Type B pancreatic cell (in vitro differentiated cells): ENCODE data around the gene PELI3. TPM values are rescaled to one million over a fixed set of nuclear protein-coding genes. Genes with fewer than 3 reads are reported as not detected.
A peak's percentile ranks its signal among the peaks of the same experiment; 100 is the strongest.

Experiments
- DNase-seq: peaks from one replicate; pipeline ENCODE4 v3.0.0; 2021; ENCODE audit warnings: mixed read lengths; ENCODE audit not compliant: unreplicated experiment; ENCODE audit errors: extremely low spot score
- H3K27ac Mint-ChIP-seq: 2 replicates; pipeline ENCODE4 v1.8.0; 2021; ENCODE audit warnings: mild to moderate bottlenecking, mixed read lengths
- H3K27me3 Mint-ChIP-seq: 2 replicates; pipeline ENCODE4 v1.8.0; 2021; ENCODE audit warnings: mixed read lengths
- H3K36me3 Mint-ChIP-seq: 2 replicates; pipeline ENCODE4 v1.8.0; 2021; ENCODE audit warnings: mixed read lengths
- H3K4me1 Mint-ChIP-seq: one replicate; pipeline ENCODE4 v1.8.0; 2021; ENCODE audit warnings: mixed read lengths; ENCODE audit not compliant: unreplicated experiment
- H3K4me3 Mint-ChIP-seq: 2 replicates; pipeline ENCODE4 v1.8.0; 2021; ENCODE audit warnings: mild to moderate bottlenecking, mixed read lengths
- H3K9me3 Mint-ChIP-seq: 2 replicates; pipeline ENCODE4 v1.8.0; 2021; ENCODE audit warnings: mixed read lengths
- total RNA-seq: library from RNA; stranded (reverse); gene quantifications from 2 replicates; pipeline ENCODE4 v1.2.1, GENCODE V29; 2021; ENCODE audit warnings: low replicate concordance
- TF ChIP-seq, protein P1 (sequence below): fragments of 200-600 bp; sonication (generic); conservative IDR thresholded peaks from 2 replicates; pipeline ENCODE4 v1.5.0; 2021; ENCODE audit warnings: antibody characterized with exemption, mild to moderate bottlenecking

The PELI3 gene
- total RNA-seq, 1 donor from 2014 or later, result 17.9 TPM

- Mint-ChIP-seq H3K9me3 (no peaks in the 10 kb centered on the region), H3K27ac (peak overlapping the region; percentile 63), H3K4me1 (peaks cover 15% of the 10 kb centered on the region), H3K36me3 (no peaks in the 10 kb centered on the region), H3K4me3 (peak overlapping the region; percentile 91), H3K27me3 (peaks cover 4% of the 10 kb centered on the region)
- DNase-seq, result no peak
- TF ChIP-seq, protein P1, sequence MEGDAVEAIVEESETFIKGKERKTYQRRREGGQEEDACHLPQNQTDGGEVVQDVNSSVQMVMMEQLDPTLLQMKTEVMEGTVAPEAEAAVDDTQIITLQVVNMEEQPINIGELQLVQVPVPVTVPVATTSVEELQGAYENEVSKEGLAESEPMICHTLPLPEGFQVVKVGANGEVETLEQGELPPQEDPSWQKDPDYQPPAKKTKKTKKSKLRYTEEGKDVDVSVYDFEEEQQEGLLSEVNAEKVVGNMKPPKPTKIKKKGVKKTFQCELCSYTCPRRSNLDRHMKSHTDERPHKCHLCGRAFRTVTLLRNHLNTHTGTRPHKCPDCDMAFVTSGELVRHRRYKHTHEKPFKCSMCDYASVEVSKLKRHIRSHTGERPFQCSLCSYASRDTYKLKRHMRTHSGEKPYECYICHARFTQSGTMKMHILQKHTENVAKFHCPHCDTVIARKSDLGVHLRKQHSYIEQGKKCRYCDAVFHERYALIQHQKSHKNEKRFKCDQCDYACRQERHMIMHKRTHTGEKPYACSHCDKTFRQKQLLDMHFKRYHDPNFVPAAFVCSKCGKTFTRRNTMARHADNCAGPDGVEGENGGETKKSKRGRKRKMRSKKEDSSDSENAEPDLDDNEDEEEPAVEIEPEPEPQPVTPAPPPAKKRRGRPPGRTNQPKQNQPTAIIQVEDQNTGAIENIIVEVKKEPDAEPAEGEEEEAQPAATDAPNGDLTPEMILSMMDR, result no peak
Observed at GRCh38 chr11:66465373-66466224, 1.1 kb upstream of the PELI3 start.

GRCh38 chr11:66467034-66467659 is 442 bp downstream of the PELI3 start:
- TF ChIP-seq, protein P1, result peak; percentile 63
- H3K27ac Mint-ChIP-seq, result peak overlapping the region; percentile 67
- H3K27me3 Mint-ChIP-seq, result no peaks in the 10 kb centered on the region
- peak overlapping the region; percentile 93 for H3K4me3 Mint-ChIP-seq
- peaks cover 15% of the 10 kb centered on the region for H3K4me1 Mint-ChIP-seq
- DNase-seq, result no peak
- no peaks in the 10 kb centered on the region for H3K9me3 Mint-ChIP-seq
- H3K36me3 Mint-ChIP-seq, result no peaks in the 10 kb centered on the region

DNA sequence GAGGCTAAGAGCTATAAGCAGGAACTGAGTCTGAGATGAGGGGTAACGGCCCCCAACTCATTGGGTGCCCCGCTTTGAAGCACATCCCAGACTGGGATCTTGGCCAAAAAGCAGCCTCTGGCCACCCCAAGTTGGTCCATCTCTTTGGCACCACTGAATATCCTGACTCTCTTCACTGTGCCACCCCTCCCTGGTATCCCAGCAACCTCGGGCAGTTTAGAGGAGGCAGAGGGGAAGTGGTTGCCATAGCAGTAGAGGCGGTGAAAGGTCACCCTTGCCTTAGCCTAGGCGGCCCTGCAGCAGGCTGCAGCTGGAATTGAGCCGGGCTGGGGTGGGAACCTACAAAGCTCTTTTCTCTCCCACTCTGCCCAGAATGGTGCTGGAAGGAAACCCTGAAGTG is 1.1 kb downstream of the PELI3 start:
- TF ChIP-seq, protein P1, result no peak
- H3K4me1 Mint-ChIP-seq, result peaks cover 15% of the 10 kb centered on the region
- no peaks in the 10 kb centered on the region for H3K9me3 Mint-ChIP-seq
- DNase-seq, result no peak
- peak overlapping the region; percentile 93 for H3K4me3 Mint-ChIP-seq
- no peaks in the 10 kb centered on the region for H3K36me3 Mint-ChIP-seq
- H3K27me3 Mint-ChIP-seq, result no peaks in the 10 kb centered on the region
- H3K27ac Mint-ChIP-seq, result peak overlapping the region; percentile 67

- TF ChIP-seq, protein P1, result no peak
- H3K27me3 Mint-ChIP-seq, result no peaks in the 10 kb centered on the region
- H3K4me1 Mint-ChIP-seq, result peaks cover 15% of the 10 kb centered on the region
- no peak for DNase-seq
- no peaks in the 10 kb centered on the region for H3K36me3 Mint-ChIP-seq
- peak overlapping the region; percentile 93 for H3K4me3 Mint-ChIP-seq
- no peak overlapping the region for H3K27ac Mint-ChIP-seq
- no peaks in the 10 kb centered on the region for H3K9me3 Mint-ChIP-seq
Observed at GRCh38 chr11:66468691-66469090, 2.0 kb downstream of the PELI3 start.

- peaks cover 15% of the 10 kb centered on the region for H3K4me1 Mint-ChIP-seq
- H3K27ac Mint-ChIP-seq, result no peak overlapping the region
- no peak for DNase-seq
- H3K4me3 Mint-ChIP-seq, result no peak overlapping the region
- H3K27me3 Mint-ChIP-seq, result no peaks in the 10 kb centered on the region
- TF ChIP-seq, protein P1, result no peak
- H3K9me3 Mint-ChIP-seq, result no peaks in the 10 kb centered on the region
- no peaks in the 10 kb centered on the region for H3K36me3 Mint-ChIP-seq
Observed at GRCh38 chr11:66469441-66469840, 2.7 kb downstream of the PELI3 start.
